HL-60 (cell line): ENCODE results near the gene PCDHA8.
"Not testable (repeated sequence)": the region's sequence is repeated elsewhere in the genome, so short reads cannot be mapped to it uniquely, and the experiment has no call there.

Source experiments
- DNase-seq, 2 experiments: peaks; one replicate each; pipeline ENCODE4 v3.0.0-alpha.2; 2010 to 2020; ENCODE audit warnings: low read depth in 1 of 2, low spot score in 1 of 2
- H3K27ac ChIP-seq: fragments of 250-450 bp; sonication (Bioruptor Pico); replicated peaks from 2 replicates; pipeline ENCODE4 v1.5.1; 2020; ENCODE audit warnings: mild to moderate bottlenecking, moderate library complexity
- H3K27me3 ChIP-seq: fragments of 250-450 bp; sonication (Bioruptor Pico); 2 replicates; pipeline ENCODE4 v1.5.1; 2021; ENCODE audit warnings: mild to moderate bottlenecking, moderate library complexity; ENCODE audit not compliant: insufficient read depth, poor library complexity, severe bottlenecking
- H3K4me3 ChIP-seq: replicated peaks from 2 replicates; pipeline ENCODE4 v1.5.1; 2011; ENCODE audit warnings: mild to moderate bottlenecking, control low read depth, low read length; ENCODE audit not compliant: insufficient read depth
- CTCF ChIP-seq: IDR thresholded peaks from one replicate; pipeline ENCODE4 v1.5.1; 2011; ENCODE audit warnings: low read length, control low read depth, inconsistent platforms; ENCODE audit not compliant: insufficient read depth
- GABPA ChIP-seq: IDR thresholded peaks from 2 replicates; pipeline ENCODE4 v1.6.1; 2012; ENCODE audit warnings: low read depth
- POLR2AphosphoS5 ChIP-seq: IDR thresholded peaks from 2 replicates; pipeline ENCODE4 v1.6.1; 2012; ENCODE audit warnings: low read depth
- REST ChIP-seq: IDR thresholded peaks from 2 replicates; pipeline ENCODE4 v1.6.1; 2012; ENCODE audit warnings: low read depth; ENCODE audit not compliant: insufficient replicate concordance
- SPI1 ChIP-seq: IDR thresholded peaks from 2 replicates; pipeline ENCODE4 v1.6.1; 2012; ENCODE audit warnings: low read depth, mild to moderate bottlenecking, borderline replicate concordance

Gene PCDHA8

DNA sequence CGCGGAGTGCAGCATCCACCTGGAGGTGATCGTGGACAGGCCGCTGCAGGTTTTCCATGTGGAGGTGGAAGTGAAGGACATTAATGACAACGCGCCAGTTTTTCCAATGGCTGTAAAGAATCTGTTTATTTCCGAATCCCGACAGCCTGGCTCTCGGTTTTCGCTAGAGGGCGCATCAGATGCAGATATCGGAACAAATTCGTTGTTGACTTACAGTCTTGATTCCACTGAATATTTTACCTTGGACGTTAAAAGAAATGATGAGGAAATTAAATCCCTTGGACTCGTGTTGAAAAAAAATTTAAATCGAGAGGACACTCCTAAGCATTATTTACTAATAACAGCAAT lies 39.5 kb upstream of the PCDHA8 start:
- no peaks in the 10 kb centered on the region for H3K27me3 ChIP-seq
- no peak for DNase-seq
- no peak for TF ChIP-seq POLR2AphosphoS5
- no peak for TF ChIP-seq SPI1
- TF ChIP-seq GABPA, result no peak
- no peak for TF ChIP-seq CTCF
- no peak for TF ChIP-seq REST
- H3K27ac ChIP-seq, result no peak overlapping the region
- H3K4me3 ChIP-seq, result no peak overlapping the region

DNA sequence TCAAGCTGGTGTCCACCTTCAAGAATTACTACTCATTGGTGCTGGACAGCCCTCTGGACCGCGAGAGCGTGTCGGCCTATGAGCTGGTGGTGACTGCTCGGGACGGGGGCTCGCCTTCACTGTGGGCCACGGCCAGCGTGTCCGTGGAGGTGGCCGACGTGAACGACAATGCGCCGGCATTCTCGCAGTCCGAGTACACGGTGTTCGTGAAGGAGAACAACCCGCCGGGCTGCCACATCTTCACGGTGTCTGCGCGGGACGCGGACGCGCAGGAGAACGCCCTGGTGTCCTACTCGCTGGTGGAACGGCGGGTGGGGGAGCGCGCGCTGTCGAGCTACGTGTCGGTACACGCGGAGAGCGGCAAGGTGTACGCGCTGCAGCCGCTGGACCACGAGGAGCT lies 38.6 kb upstream of the PCDHA8 start:
- not testable (repeated sequence) for H3K27me3 ChIP-seq, H3K27ac ChIP-seq, DNase-seq, H3K4me3 ChIP-seq

- no peak for DNase-seq
- TF ChIP-seq SPI1 (no peak), GABPA (no peak), POLR2AphosphoS5 (no peak), CTCF (no peak), REST (no peak)
- Histone ChIP-seq H3K27me3 (no peaks in the 10 kb centered on the region), H3K4me3 (no peak overlapping the region), H3K27ac (no peak overlapping the region)
Measured at GRCh38 chr5:140802781-140803271, 38.2 kb upstream of the PCDHA8 start.

DNA sequence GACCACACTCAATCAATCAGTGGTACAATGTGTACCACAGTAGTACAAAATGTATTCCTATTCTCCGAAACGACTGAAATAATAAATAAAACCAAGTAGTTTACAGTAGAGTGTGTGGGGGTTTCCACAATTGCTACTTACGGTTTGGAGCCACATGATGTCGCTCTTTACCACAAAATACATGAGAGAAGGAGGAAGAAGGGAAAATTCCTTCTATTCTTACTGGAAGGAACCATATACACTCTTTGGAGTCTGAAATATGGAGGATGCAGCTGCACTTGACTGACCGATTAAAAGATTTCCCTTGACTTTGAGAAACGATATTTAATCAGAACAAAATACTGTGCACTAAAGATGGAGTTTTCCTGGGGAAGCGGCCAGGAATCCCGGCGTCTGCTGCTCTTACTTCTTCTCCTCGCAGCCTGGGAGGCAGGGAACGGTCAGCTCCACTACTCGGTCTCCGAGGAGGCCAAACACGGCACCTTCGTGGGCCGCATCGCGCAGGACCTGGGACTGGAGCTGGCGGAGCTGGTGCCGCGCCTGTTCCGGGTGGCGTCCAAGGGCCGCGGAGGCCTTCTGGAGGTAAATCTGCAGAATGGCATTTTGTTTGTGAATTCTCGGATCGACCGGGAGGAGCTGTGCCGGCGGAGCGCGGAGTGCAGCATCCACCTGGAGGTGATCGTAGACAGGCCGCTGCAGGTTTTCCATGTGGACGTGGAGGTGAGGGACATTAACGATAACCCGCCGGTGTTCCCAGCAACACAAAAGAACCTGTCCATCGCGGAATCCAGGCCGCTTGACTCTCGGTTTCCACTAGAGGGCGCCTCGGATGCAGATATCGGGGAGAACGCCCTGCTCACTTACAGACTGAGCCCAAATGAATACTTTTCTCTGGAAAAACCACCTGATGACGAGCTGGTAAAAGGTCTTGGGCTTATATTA lies 33.9 kb upstream of the PCDHA8 start, which contains the start of gene PCDHA4:
PCDHA4 (plus strand) TSS at position 235 of the 942 bp plus-strand sequence.
- Histone ChIP-seq H3K27ac (no peak within 1 kb of the TSS), H3K4me3 (no peak within 1 kb of the TSS), H3K27me3 (no peaks in the 10 kb centered on the region)
- DNase-seq, result no peak
- TF ChIP-seq CTCF (peak; percentile 3), GABPA (no peak), SPI1 (no peak)

DNA sequence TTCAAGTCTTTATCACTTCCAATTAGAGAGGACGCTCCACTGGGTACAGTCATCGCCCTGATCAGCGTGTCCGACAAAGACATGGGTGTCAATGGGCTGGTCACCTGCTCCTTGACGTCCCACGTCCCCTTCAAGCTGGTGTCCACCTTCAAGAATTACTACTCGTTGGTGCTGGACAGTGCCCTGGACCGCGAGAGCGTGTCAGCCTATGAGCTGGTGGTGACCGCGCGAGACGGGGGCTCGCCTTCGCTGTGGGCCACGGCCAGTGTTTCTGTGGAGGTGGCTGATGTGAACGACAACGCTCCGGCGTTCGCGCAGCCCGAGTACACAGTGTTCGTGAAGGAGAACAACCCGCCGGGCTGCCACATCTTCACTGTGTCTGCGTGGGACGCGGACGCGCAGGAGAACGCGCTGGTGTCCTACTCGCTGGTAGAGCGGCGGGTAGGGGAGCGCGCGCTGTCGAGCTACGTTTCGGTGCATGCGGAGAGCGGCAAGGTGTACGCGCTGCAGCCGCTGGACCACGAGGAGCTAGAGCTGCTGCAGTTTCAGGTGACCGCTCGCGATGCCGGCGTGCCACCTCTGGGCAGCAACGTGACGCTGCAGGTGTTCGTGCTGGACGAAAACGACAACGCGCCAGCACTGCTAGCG lies 32.6 kb upstream of the PCDHA8 start:
- DNase-seq, H3K4me3 ChIP-seq, H3K27ac ChIP-seq, H3K27me3 ChIP-seq: not testable (repeated sequence)
